CD4-positive, alpha-beta T cell (primary cell): ENCODE results near the gene LGI1. TPM values are rescaled to one million over a fixed set of nuclear protein-coding genes. Genes with fewer than 3 reads are reported as not detected.

ENCODE experiments used
- ATAC-seq: fragments of 200-7000 bp; cut with Tn5 transposase; one replicate; pipeline ENCODE4 v1.10.0; 2022; ENCODE audit warnings: mild to moderate bottlenecking; ENCODE audit not compliant: poor library complexity
- CTCF ChIA-PET: fragments of 350-600 bp; sonication (Branson Sonifier 250); formaldehyde crosslinking; loops from one replicate; lab custom pipeline; 2021; ENCODE audit warnings: antibody characterized with exemption, inconsistent platforms; lab: Charles Lee
- POLR2A ChIA-PET: fragments of 350-600 bp; sonication (Branson Sonifier 250); formaldehyde crosslinking; loops from one replicate; lab custom pipeline; 2021; ENCODE audit warnings: antibody characterized with exemption, inconsistent platforms; lab: Charles Lee
- DNase-seq, 14 experiments: peaks; one replicate each; pipeline ENCODE4 v3.0.0-alpha.2; 2013 to 2020; ENCODE audit warnings: mixed read lengths in 2 of 14
- H3K27ac ChIP-seq, 2 donors: one replicate each; pipeline versions ENCODE4 v1.5.1 to v1.7.0; 2013; ENCODE audit warnings: low read length in 2 of 2, low read depth in 1 of 2, mild to moderate bottlenecking in 1 of 2
- H3K27me3 ChIP-seq, 2 experiments: 1 replicate in 1 of 2; 2 replicates in 1 of 2; pipeline versions ENCODE4 v1.6.1 to v1.7.0; 2013; ENCODE audit warnings: low read length in 2 of 2, control low read depth in 1 of 2, mild to moderate bottlenecking in 1 of 2, moderate library complexity in 1 of 2; ENCODE audit not compliant: insufficient read depth in 2 of 2, control insufficient read depth in 1 of 2
- H3K36me3 ChIP-seq: one replicate; pipeline ENCODE4 v1.6.1; 2013; ENCODE audit warnings: low read length, control low read depth; ENCODE audit not compliant: insufficient read depth
- H3K4me1 ChIP-seq: one replicate; pipeline ENCODE4 v1.6.1; 2013; ENCODE audit warnings: low read length, control low read depth; ENCODE audit not compliant: insufficient read depth
- H3K4me3 ChIP-seq: one replicate; pipeline ENCODE4 v1.5.1; 2013; ENCODE audit warnings: mild to moderate bottlenecking, low read length, moderate library complexity
- H3K9me3 ChIP-seq, 2 experiments: 1 replicate in 1 of 2; 2 replicates in 1 of 2; pipeline versions ENCODE4 v1.6.1 to v1.7.0; 2013; ENCODE audit warnings: low read length in 2 of 2, mild to moderate bottlenecking in 2 of 2, control low read depth in 1 of 2, moderate library complexity in 1 of 2; ENCODE audit not compliant: control insufficient read depth in 1 of 2, insufficient read depth in 1 of 2
- H3K27ac Mint-ChIP-seq: one replicate; pipeline ENCODE4 v1.8.0; 2020; ENCODE audit warnings: mixed read lengths
- H3K27me3 Mint-ChIP-seq: one replicate; pipeline ENCODE4 v1.8.0; 2021; ENCODE audit warnings: mixed read lengths
- H3K36me3 Mint-ChIP-seq: one replicate; pipeline ENCODE4 v1.8.0; 2021; ENCODE audit warnings: low read depth, mixed read lengths
- H3K4me1 Mint-ChIP-seq: one replicate; pipeline ENCODE4 v1.8.0; 2021; ENCODE audit warnings: low read depth, mixed read lengths
- H3K4me3 Mint-ChIP-seq: one replicate; pipeline ENCODE4 v1.8.0; 2020; ENCODE audit warnings: mild to moderate bottlenecking, mixed read lengths
- H3K9me3 Mint-ChIP-seq: one replicate; pipeline ENCODE4 v1.8.0; 2020; ENCODE audit warnings: mixed read lengths
- intact Hi-C, 2 experiments: fragments of 100-400 bp; cut with DNase I in 1 of 2; cut with micrococcal nuclease in 1 of 2; formaldehyde crosslinking; loops; one replicate each; pipeline versions ENCODE4 v1.15.1 to v1.9.0; 2023 to 2025; cut with DNase I, micrococcal nuclease
- total RNA-seq, 174 experiments: library from RNA in 2 of 174; stranded (reverse) in 2 of 174; gene quantifications; one replicate each; pipeline ENCODE4 v1.2.3 and lab custom pipeline; 2021 to 2026
- TF ChIP-seq, protein P1 (sequence below): fragments of 200-600 bp; IDR thresholded peaks from one replicate; pipeline ENCODE4 v1.8.0; 2022; ENCODE audit warnings: antibody characterized with exemption, mild to moderate bottlenecking

Gene LGI1
- total RNA-seq, 2 experiments from 2014 or later = not detected

DNA sequence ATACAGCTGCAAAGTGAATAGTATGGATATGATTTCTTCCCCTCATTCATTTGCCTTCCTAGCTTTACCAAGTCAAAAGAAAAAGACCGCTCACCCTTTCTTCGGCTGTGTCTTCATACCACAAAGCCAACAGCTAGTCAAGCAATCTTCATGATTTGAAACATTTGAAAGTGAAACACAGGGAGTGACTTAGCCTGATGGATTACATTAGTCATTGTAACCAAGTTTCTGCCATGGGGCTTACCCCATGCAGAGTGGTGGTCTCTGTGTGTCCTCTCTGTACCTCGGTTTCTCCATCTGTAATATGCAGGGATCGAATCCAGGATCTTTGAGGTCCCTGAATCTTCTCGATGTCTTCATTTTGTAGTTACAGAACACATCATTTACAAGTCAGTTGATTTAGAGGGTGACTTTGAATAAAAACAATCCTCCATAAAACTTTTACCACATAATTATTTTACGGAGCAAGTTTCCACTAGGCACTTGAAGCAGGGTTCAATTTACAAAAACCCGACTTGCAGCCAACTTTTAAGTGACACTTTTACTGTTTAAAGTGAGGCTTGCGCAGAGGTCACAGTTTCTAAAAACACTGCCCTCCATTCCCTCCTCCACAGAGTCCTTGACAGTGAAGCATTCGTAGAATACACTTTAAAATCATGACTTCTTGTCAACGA, 2.2 kb upstream of the LGI1 start:
- no peak overlapping the region for H3K4me3 Mint-ChIP-seq

DNA sequence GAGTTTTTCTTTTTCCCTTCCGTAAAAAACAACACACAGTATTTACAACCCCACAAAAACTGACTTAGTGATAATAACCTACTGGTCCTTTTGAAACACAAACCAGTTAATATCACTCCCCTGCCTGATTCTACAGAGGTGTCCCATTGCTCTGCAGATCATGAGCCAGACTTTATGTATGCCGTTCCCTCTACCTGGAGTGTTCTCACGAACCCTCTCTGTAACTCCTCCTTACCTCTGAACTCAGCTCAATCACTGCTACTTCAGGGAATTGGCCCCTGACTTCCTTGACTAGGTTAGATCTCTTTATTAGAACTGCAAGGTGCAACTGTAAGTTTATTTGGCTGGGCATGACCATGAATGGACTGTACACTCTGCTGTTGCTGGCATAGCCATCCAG, 1.6 kb upstream of the LGI1 start:
- Mint-ChIP-seq H3K27ac (no peak overlapping the region), H3K9me3 (no peaks in the 10 kb centered on the region), H3K36me3 (no peaks in the 10 kb centered on the region), H3K27me3 (peaks cover 70% of the 10 kb centered on the region), H3K4me3 (no peak overlapping the region), H3K4me1 (peaks cover 11% of the 10 kb centered on the region)
- Histone ChIP-seq H3K27ac (no peak overlapping the region), H3K36me3 (no peaks in the 10 kb centered on the region), H3K4me3 (no peak overlapping the region), H3K9me3 (no peaks in the 10 kb centered on the region), H3K27me3 (peaks cover 20 to 34% of the 10 kb centered on the region in 2 experiments), H3K4me1 (peaks cover 3% of the 10 kb centered on the region)
- intact Hi-C loops = no loop called here
- ATAC-seq (no peak), DNase-seq (no peak)
- TF ChIP-seq, protein P1, sequence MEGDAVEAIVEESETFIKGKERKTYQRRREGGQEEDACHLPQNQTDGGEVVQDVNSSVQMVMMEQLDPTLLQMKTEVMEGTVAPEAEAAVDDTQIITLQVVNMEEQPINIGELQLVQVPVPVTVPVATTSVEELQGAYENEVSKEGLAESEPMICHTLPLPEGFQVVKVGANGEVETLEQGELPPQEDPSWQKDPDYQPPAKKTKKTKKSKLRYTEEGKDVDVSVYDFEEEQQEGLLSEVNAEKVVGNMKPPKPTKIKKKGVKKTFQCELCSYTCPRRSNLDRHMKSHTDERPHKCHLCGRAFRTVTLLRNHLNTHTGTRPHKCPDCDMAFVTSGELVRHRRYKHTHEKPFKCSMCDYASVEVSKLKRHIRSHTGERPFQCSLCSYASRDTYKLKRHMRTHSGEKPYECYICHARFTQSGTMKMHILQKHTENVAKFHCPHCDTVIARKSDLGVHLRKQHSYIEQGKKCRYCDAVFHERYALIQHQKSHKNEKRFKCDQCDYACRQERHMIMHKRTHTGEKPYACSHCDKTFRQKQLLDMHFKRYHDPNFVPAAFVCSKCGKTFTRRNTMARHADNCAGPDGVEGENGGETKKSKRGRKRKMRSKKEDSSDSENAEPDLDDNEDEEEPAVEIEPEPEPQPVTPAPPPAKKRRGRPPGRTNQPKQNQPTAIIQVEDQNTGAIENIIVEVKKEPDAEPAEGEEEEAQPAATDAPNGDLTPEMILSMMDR = no peak
- ChIA-PET POLR2A (no interaction called here), CTCF (no interaction called here)

More for the DNA sequence above, 2.2 kb upstream of the LGI1 start:
- ATAC-seq = no peak
- peaks cover 15 to 34% of the 10 kb centered on the region in 2 experiments for H3K27me3 ChIP-seq
- no peak overlapping the region for H3K27ac Mint-ChIP-seq
- H3K4me1 Mint-ChIP-seq = peaks cover 11% of the 10 kb centered on the region
- H3K27ac ChIP-seq = no peak overlapping the region
- DNase-seq = no peak
- H3K4me3 ChIP-seq = no peak overlapping the region
- intact Hi-C loops = no loop called here
- no peaks in the 10 kb centered on the region for H3K9me3 Mint-ChIP-seq
- CTCF ChIA-PET = no interaction called here
- TF ChIP-seq, protein P1 = no peak
- H3K27me3 Mint-ChIP-seq = peaks cover 67% of the 10 kb centered on the region
- H3K4me1 ChIP-seq = peaks cover 3% of the 10 kb centered on the region
- H3K36me3 Mint-ChIP-seq = no peaks in the 10 kb centered on the region
- POLR2A ChIA-PET = no interaction called here
- H3K9me3 ChIP-seq = no peaks in the 10 kb centered on the region
- no peaks in the 10 kb centered on the region for H3K36me3 ChIP-seq

DNA sequence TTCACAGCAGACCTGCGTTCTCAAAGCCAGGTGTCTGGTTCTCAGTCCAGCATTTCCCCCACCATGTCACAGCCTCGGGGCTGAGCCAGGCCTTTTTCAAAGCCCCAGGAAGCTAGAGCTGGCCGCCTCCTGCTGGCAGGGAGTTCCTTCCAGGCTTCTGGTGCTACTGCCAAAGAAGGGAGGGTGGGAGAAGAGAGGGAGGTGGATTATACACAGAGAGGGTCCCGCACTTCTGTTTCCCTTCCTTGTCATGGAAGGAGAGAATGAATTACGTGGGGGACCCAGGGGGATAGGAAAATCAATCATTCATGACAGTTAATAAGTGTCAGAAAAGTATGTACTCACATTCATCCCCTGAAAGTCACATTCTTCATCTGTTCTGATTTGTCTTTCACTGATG, 600 bp upstream of the LGI1 start:
- H3K27me3 ChIP-seq = peaks cover 21 to 30% of the 10 kb centered on the region in 2 experiments
- TF ChIP-seq, protein P1 = no peak
- intact Hi-C loops = no loop called here
- no peak overlapping the region for H3K4me3 Mint-ChIP-seq
- H3K4me1 Mint-ChIP-seq = peaks cover 11% of the 10 kb centered on the region
- no peak overlapping the region for H3K27ac ChIP-seq
- no peaks in the 10 kb centered on the region for H3K9me3 Mint-ChIP-seq
- H3K9me3 ChIP-seq = no peaks in the 10 kb centered on the region
- no peaks in the 10 kb centered on the region for H3K36me3 ChIP-seq
- no peak for DNase-seq
- H3K4me3 ChIP-seq = no peak overlapping the region
- H3K36me3 Mint-ChIP-seq = no peaks in the 10 kb centered on the region
- ChIA-PET POLR2A (no interaction called here), CTCF (no interaction called here)
- no peaks in the 10 kb centered on the region for H3K4me1 ChIP-seq
- H3K27ac Mint-ChIP-seq = no peak overlapping the region
- no peak for ATAC-seq
- peaks cover 65% of the 10 kb centered on the region for H3K27me3 Mint-ChIP-seq
